GM08714 (cell line): ENCODE data around the gene C21orf58.
A peak's percentile ranks its signal among the peaks of the same experiment; 100 is the strongest.
"Not testable (repeated sequence)": the region's sequence is repeated elsewhere in the genome, so short reads cannot be mapped to it uniquely, and the experiment has no call there.

Source experiments
- H3K4me3 ChIP-seq: fragments of 200-500 bp; sonication (Bioruptor generic); 2 replicates; pipeline ENCODE4 v1.5.1; 2014; ENCODE audit warnings: mild to moderate bottlenecking, low read length, inconsistent platforms
- ZNF274 ChIP-seq: IDR thresholded peaks from 2 replicates; pipeline ENCODE4 v1.6.1; 2012; ENCODE audit warnings: mild to moderate bottlenecking, low read depth, low read length

C21orf58 gene

GRCh38 chr21:46323227-46323709, 402 bp downstream of the C21orf58 start:
- TF ChIP-seq ZNF274: no peak
- peak overlapping the region; percentile 85 for H3K4me3 ChIP-seq

DNA sequence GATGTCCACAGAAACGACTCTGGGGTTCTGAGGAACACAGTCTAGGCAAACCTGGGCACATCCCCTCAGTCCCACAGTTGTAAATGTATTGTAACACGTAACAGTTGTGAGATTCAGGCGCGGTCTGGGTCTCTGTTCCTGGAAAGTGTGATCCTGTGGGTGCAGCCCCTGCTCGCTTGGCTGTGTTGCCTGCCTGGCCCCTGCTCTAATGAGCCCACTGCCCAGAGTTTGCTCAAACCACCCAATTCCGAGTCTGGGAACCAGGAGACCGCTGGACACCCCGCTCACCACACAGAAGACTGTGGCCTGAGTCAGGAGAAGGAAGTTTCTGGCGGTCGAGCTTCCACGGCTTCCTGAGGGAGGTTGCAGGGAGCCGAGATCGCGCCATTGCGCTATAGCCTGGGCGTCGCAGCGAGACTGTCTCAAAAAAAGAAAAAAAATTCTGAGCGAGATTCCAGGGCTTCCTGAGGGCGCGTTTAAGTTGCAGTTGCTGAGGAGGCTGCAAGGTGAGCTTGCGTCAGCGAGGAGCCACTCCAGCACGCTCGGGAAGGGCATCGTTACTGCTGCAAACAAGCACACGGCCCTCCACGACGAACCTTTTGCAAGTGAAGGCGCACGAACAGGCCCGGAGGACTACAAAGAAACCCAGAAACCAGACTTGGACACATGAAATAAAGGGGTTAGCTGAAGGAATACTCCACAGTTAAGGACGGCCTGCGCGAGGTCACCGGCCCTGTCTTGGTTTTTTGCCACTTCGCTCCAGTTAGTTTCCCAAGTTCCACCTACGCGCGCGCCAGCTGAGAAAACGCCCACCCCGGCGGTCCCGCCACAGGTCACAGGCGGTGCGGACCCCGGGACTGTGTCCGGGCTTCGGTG, 1.1 kb downstream of the C21orf58 start:
- H3K4me3 ChIP-seq: peak overlapping the region; percentile 85
- TF ChIP-seq ZNF274: no peak

- TF ChIP-seq ZNF274: no peak
- peak overlapping the region; percentile 10; the same call in 1 of the 2 replicates for H3K4me3 ChIP-seq
Measured at GRCh38 chr21:46320331-46320801, 3.3 kb downstream of the C21orf58 start.

DNA sequence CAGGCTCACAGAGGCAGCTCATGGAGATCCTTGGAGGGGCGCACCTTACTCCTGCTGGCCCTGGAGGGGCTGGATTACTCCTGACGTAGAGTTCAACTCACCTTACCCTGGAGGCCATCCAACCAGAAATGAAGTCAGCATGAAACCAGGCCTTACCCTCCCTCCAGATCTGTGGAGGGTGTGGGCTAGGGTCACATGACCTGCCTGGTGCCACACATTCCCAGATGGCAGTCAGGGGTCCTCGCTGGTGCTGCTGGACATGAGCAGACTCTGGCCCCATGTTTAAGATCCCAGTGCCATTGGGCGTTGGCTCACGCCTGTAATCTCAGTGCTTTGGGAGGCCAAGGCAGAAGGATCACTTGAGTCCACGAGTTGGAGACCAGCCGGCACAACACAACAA, 4.5 kb downstream of the C21orf58 start:
- no peak overlapping the region for H3K4me3 ChIP-seq
- TF ChIP-seq ZNF274: no peak

- no peak for TF ChIP-seq ZNF274
- no peak overlapping the region for H3K4me3 ChIP-seq
Measured at GRCh38 chr21:46318464-46318845, 5.2 kb downstream of the C21orf58 start.

DNA sequence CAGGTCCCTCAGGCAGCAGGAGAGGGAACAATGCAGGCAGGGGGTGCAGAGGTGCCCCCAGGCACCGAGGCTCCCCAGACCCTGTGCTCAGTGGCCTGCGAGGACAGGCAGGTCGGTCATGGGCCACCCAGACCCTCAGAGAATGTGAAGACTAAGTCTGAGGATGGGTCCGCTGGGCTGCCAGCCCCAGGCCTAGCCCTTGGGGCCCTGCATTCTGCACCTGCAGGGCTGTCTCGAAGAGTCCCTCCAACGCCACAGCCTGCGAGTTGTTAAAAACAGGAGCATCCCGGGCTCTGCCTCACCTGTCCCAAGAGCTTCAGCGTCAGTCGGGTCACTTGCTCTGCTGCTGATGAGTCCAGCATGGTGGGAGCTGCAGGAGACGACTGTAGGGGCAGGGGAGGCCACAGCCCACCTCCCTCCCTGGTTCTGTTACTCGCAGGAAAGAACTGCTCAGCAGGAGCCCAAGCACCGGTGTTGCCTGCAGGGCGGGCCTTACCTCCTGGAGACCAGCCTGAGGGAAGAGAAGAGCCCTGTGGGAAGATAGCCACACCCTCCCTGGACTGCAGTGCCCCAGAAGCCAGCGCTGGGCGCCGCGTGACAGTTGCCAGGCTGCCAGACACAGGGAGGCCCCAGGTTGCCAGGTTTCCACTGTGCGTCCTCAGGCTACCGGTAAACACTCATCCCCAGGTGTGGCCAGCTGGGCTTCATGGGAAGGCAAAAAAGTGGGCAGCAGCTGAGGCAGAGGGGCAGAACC, 5.8 kb downstream of the C21orf58 start:
- no peak for TF ChIP-seq ZNF274
- H3K4me3 ChIP-seq: no peak overlapping the region

DNA sequence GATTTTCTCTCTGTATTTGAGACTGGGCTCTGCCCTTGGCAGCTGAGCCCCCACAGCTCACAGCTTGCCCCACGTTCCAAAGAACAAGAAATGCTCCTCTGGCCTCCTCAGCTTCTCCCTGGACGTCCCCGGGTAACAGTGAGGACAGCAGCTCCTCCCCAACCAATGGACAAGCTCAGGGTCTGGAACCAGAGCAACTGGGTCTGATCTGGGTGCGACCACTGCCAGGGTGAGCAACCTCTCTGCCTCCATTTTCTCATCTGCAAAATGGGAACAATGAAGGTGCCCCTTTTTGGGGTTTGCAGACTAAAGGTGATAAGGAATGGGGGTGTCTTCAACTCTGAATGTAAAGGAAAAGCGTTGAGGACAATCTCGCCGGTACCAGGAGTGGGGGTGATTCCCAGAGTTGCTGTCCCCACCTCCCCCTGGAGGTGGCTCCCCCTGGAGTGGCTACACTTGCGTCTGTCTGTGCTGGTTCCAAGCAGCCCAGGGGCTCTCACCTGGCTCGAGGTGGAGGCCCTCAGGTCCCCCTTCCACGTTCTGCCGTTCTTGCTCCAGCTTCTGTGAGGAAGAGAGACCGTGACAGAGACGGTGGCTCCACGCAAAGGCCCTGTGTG, 6.9 kb downstream of the C21orf58 start:
- TF ChIP-seq ZNF274: no peak
- H3K4me3 ChIP-seq: no peak overlapping the region

GRCh38 chr21:46314441-46315020, 9.1 kb downstream of the C21orf58 start:
- no peak for TF ChIP-seq ZNF274

GRCh38 chr21:46312949-46313348, 10.7 kb downstream of the C21orf58 start:
- no peak for TF ChIP-seq ZNF274
- H3K4me3 ChIP-seq: no peak overlapping the region

More at GRCh38 chr21:46314441-46315020, 9.1 kb downstream of the C21orf58 start:
- H3K4me3 ChIP-seq: no peak overlapping the region

DNA sequence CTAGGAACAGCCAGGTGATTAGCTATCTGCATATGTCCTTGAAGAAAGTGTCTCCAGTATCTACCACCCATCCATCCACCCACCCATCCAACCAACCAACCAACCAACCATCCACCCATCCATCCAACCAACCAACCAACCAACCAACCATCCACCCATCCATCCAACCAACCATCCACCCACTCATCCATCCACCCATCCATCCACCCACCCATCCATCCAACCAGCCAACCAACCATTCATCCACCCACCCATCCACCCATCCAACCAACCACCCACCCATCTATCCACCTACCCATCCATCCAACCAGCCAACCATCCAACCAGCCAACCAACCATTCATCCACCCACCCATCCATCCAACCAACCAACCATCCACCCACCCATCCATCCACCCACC, 12.1 kb downstream of the C21orf58 start:
- H3K4me3 ChIP-seq: no peak overlapping the region
- no peak for TF ChIP-seq ZNF274

DNA sequence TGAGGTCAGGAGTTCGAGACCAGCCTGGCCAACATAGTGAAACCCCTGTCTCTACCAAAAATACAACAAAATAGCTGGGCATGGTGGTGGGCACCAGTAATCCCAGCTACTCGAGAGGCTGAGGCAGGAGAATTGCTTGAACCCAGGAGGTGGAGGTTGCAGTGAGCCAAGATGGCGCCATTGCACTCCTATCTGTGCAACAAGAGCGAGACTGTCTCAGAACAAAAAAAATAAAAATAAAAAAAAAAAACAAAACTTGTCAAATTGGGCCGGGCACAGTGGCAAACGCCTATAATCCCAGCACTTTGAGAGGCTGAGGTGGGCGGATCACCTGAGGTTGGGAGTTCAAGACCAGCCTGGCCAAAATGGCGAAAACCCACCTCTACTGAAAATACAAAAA, 13.4 kb downstream of the C21orf58 start:
- H3K4me3 ChIP-seq: not testable (repeated sequence)

- H3K4me3 ChIP-seq: no peak overlapping the region
- no peak for TF ChIP-seq ZNF274
Measured at GRCh38 chr21:46308431-46308830, 15.2 kb downstream of the C21orf58 start.

GRCh38 chr21:46307625-46308024, 16.0 kb downstream of the C21orf58 start:
- TF ChIP-seq ZNF274: no peak
- no peak overlapping the region for H3K4me3 ChIP-seq

DNA sequence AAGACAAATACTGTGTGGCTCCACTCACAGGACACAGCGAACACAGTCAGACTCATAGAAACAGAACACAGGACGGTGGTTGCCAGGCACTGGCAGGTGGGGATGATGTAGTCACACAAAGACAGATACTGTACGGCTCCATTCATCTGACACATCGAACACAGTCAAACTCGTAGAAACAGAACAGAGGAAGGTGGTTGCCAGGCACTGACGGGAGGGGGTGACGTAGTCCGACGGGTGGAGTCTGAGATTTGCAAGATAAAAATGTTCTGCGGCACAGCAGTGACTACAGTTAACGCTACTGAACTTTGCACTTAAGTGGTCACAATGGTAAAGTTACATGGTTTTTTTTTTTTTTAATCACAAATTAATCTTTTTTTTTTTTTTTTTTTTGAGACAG, 18.7 kb downstream of the C21orf58 start:
- no peak for TF ChIP-seq ZNF274
- H3K4me3 ChIP-seq: no peak overlapping the region
